Measurements from ENCODE around the gene KDM1B. TPM values are rescaled to one million over a fixed set of nuclear protein-coding genes. Genes with fewer than 3 reads are reported as not detected.

Gene KDM1B
- total and polyA plus RNA-seq, 2 experiments from 2014 or later: 3.8 to 9.0 TPM

- H3K27me3 ChIP-seq (ENCODE audit: insufficient read depth): no peaks in the 10 kb centered on the region
- TF ChIP-seq JUNB (IDR thresholded peaks at IDR 0.05; ENCODE audit: unreplicated experiment): no peak
- DNase-seq (ENCODE audit: low spot score) (no peak), ATAC-seq (no peak)
- no peak overlapping the region for H3K27ac ChIP-seq (ENCODE audit: low read depth)
- H3K4me2 ChIP-seq: no peak overlapping the region
- H3K4me1 ChIP-seq (ENCODE audit: insufficient read depth): no peaks in the 10 kb centered on the region
- peaks cover 49% of the 10 kb centered on the region for H3K9me3 Mint-ChIP-seq
- no peaks in the 10 kb centered on the region for H3K9me2 ChIP-seq (ENCODE audit: insufficient read depth)
- H3K36me3 Mint-ChIP-seq (ENCODE audit: low read depth): peaks cover 95% of the 10 kb centered on the region
- no peak overlapping the region for H3K4me3 Mint-ChIP-seq
- H2AFZ ChIP-seq: no peak overlapping the region
- no peak overlapping the region for H3K4me3 ChIP-seq
- H3K36me3 ChIP-seq (ENCODE audit: insufficient read depth): peaks cover 72% of the 10 kb centered on the region
- H3K79me2 ChIP-seq (replicated peaks; ENCODE audit: insufficient read depth): peaks cover 99% of the 10 kb centered on the region
- peaks cover 4% of the 10 kb centered on the region; the same call in 2 of the 3 replicates for H3K4me1 Mint-ChIP-seq
- H3F3A ChIP-seq (replicated peaks; ENCODE audit: low read depth): no peaks in the 10 kb centered on the region
- peaks cover 15% of the 10 kb centered on the region for H3K27me3 Mint-ChIP-seq (ENCODE audit: insufficient read depth, low read depth, poor library complexity)
- no peak overlapping the region for H3K27ac Mint-ChIP-seq
- H4K20me1 ChIP-seq (replicated peaks; ENCODE audit: insufficient read depth): peaks cover 4% of the 10 kb centered on the region; the same call in 1 of the 2 replicates
These were observed 80.3 kb downstream of the KDM1B start for GRCh38 chr6:18235524-18235923.

GRCh38 chr6:18237167-18237566 lies 81.9 kb downstream of the KDM1B start:
- Histone ChIP-seq H3K4me3 (no peak overlapping the region), H3K27ac (ENCODE audit: low read depth) (no peak overlapping the region), H3K9me2 (ENCODE audit: insufficient read depth) (no peaks in the 10 kb centered on the region), H3K4me2 (no peak overlapping the region), H3F3A (replicated peaks; ENCODE audit: low read depth) (no peaks in the 10 kb centered on the region), H4K20me1 (replicated peaks; ENCODE audit: insufficient read depth) (peaks cover 16% of the 10 kb centered on the region), H2AFZ (no peak overlapping the region), H3K36me3 (ENCODE audit: insufficient read depth) (peaks cover 57% of the 10 kb centered on the region), H3K79me2 (replicated peaks; ENCODE audit: insufficient read depth) (peaks cover 99% of the 10 kb centered on the region), H3K27me3 (ENCODE audit: insufficient read depth) (no peaks in the 10 kb centered on the region), H3K4me1 (ENCODE audit: insufficient read depth) (no peaks in the 10 kb centered on the region)
- peaks cover 10% of the 10 kb centered on the region for H3K27me3 Mint-ChIP-seq (ENCODE audit: insufficient read depth, low read depth, poor library complexity)
- H3K9me3 Mint-ChIP-seq: peaks cover 33% of the 10 kb centered on the region
- peaks cover 16% of the 10 kb centered on the region; the same call in 2 of the 3 replicates for H3K4me1 Mint-ChIP-seq
- peaks cover 92% of the 10 kb centered on the region for H3K36me3 Mint-ChIP-seq (ENCODE audit: low read depth)
- H3K4me3 Mint-ChIP-seq: no peak overlapping the region
- H3K27ac Mint-ChIP-seq: no peak overlapping the region
- DNase-seq (ENCODE audit: low spot score): no peak
- TF ChIP-seq JUNB (IDR thresholded peaks at IDR 0.05; ENCODE audit: unreplicated experiment) (no peak), NANOG (IDR thresholded peaks at IDR 0.05; ENCODE audit: borderline replicate concordance) (no peak), ZNF331 (CRISPR knock-in tag; IDR thresholded peaks at IDR 0.05; ENCODE audit: low read depth) (no peak), EZH2 (IDR thresholded peaks at IDR 0.05; ENCODE audit: low read depth, unreplicated experiment) (no peak)
- ATAC-seq: no peak

GRCh38 chr6:18240230-18240629 lies 85.0 kb downstream of the KDM1B start:
- Histone ChIP-seq H3K9me2 (ENCODE audit: insufficient read depth) (no peaks in the 10 kb centered on the region), H3F3A (replicated peaks; ENCODE audit: low read depth) (no peaks in the 10 kb centered on the region), H4K20me1 (replicated peaks; ENCODE audit: insufficient read depth) (peaks cover 16% of the 10 kb centered on the region), H3K4me1 (ENCODE audit: insufficient read depth) (no peaks in the 10 kb centered on the region), H2AFZ (no peak overlapping the region), H3K4me2 (no peak overlapping the region), H3K4me3 (no peak overlapping the region), H3K79me2 (replicated peaks; ENCODE audit: insufficient read depth) (peaks cover 99% of the 10 kb centered on the region), H3K36me3 (ENCODE audit: insufficient read depth) (peaks cover 41% of the 10 kb centered on the region), H3K27ac (ENCODE audit: low read depth) (peak overlapping the region; percentile 4; the same call in 1 of the 2 replicates), H3K27me3 (ENCODE audit: insufficient read depth) (no peaks in the 10 kb centered on the region)
- DNase-seq (ENCODE audit: low spot score): no peak
- no peak overlapping the region; the same call in 1 of the 2 replicates for H3K27ac Mint-ChIP-seq
- peaks cover 92% of the 10 kb centered on the region for H3K36me3 Mint-ChIP-seq (ENCODE audit: low read depth)
- no peak; the same call in 2 of the 3 replicates for ATAC-seq
- H3K9me3 Mint-ChIP-seq: peaks cover 7% of the 10 kb centered on the region; the same call in 2 of the 3 replicates
- no peak overlapping the region for H3K4me3 Mint-ChIP-seq
- H3K27me3 Mint-ChIP-seq (ENCODE audit: insufficient read depth, low read depth, poor library complexity): peaks cover 7% of the 10 kb centered on the region
- peaks cover 23% of the 10 kb centered on the region; the same call in 2 of the 3 replicates for H3K4me1 Mint-ChIP-seq
- no peak for TF ChIP-seq POLR2AphosphoS5 (IDR thresholded peaks at IDR 0.05; ENCODE audit: low read depth)
- no peak for TF ChIP-seq NANOG (IDR thresholded peaks at IDR 0.05; ENCODE audit: borderline replicate concordance)

All from GM23338 (cell line).